Brain microvascular endothelial cell (primary cell): ENCODE measurements around the gene ATP1B4.
"Not testable (repeated sequence)": the region's sequence is repeated elsewhere in the genome, so short reads cannot be mapped to it uniquely, and the experiment has no call there.

Experiments
- DNase-seq: peaks from one replicate; pipeline ENCODE4 v3.0.0-alpha.2; 2020
- H3K27ac ChIP-seq: fragments of 250-450 bp; sonication (Bioruptor Pico); 2 replicates; pipeline ENCODE4 v1.5.1; 2020; ENCODE audit warnings: mild to moderate bottlenecking, moderate library complexity
- H3K27me3 ChIP-seq: fragments of 250-450 bp; sonication (Bioruptor Pico); replicated peaks from 2 replicates; pipeline ENCODE4 v1.5.1; 2020; ENCODE audit warnings: mild to moderate bottlenecking
- H3K36me3 ChIP-seq: fragments of 250-450 bp; sonication (Bioruptor Pico); replicated peaks from 2 replicates; pipeline ENCODE4 v1.5.1; 2020; ENCODE audit warnings: mild to moderate bottlenecking
- H3K4me3 ChIP-seq: 2 replicates; pipeline ENCODE4 v1.5.1; 2011; ENCODE audit warnings: low read depth, mild to moderate bottlenecking, control low read depth, low read length, moderate library complexity
- in situ Hi-C: cut with HindIII; loops from 2 replicates; pipeline ENCODE4 v1.10.0; 2017; ENCODE audit warnings: low sequenced_read_pairs, low pct_ligation_motif_present
- TF ChIP-seq, protein P1 (sequence below): IDR thresholded peaks from 2 replicates; pipeline ENCODE4 v1.5.1; 2011; ENCODE audit warnings: low read depth, mild to moderate bottlenecking, moderate library complexity, low read length, control low read depth, inconsistent platforms; ENCODE audit errors: missing control alignments

The ATP1B4 gene

DNA sequence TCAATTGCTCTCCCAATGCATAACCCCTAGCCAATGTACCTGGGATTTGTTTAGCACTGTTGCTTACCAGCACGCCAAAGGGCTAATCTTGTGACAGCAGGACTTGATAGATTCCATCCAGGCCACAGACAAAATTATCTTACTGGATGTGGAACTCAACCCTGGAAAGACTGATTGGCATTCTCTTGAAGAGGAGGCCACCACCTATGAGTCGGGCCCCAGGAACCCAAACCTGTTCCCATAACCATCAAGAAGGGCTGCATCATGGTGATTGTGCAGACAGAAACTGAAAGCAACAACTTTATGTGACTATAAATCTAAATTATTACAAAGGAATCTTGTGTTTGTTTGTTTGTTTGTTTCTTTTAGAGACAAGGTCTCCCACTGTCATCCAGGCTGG is 30.8 kb upstream of the ATP1B4 start:
- in situ Hi-C loops: no loop called here
- Histone ChIP-seq H3K27me3 (no peaks in the 10 kb centered on the region), H3K27ac (no peak overlapping the region), H3K36me3 (no peaks in the 10 kb centered on the region), H3K4me3 (no peak overlapping the region)
- no peak for DNase-seq
- TF ChIP-seq, protein P1, sequence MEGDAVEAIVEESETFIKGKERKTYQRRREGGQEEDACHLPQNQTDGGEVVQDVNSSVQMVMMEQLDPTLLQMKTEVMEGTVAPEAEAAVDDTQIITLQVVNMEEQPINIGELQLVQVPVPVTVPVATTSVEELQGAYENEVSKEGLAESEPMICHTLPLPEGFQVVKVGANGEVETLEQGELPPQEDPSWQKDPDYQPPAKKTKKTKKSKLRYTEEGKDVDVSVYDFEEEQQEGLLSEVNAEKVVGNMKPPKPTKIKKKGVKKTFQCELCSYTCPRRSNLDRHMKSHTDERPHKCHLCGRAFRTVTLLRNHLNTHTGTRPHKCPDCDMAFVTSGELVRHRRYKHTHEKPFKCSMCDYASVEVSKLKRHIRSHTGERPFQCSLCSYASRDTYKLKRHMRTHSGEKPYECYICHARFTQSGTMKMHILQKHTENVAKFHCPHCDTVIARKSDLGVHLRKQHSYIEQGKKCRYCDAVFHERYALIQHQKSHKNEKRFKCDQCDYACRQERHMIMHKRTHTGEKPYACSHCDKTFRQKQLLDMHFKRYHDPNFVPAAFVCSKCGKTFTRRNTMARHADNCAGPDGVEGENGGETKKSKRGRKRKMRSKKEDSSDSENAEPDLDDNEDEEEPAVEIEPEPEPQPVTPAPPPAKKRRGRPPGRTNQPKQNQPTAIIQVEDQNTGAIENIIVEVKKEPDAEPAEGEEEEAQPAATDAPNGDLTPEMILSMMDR: no peak

DNA sequence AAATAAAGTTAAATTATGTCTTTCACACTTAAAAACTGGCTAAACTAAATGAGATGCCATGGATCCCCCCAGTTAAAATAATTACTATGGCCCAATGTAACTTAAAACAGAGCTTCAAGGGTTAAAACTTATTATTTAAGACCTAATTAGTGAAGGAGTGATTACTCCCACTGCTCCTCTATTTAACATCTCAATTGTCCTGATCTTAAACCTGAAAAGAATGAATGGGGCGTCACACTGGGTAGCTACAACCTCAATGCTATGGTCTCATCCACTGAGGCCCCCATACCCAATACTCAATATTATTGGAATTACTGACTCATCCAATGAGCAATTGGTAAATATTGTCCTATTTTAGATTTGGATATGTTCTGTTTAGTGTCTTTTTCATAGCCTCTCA is 29.5 kb upstream of the ATP1B4 start:
- H3K27me3 ChIP-seq: no peaks in the 10 kb centered on the region
- in situ Hi-C loops: no loop called here
- no peaks in the 10 kb centered on the region for H3K36me3 ChIP-seq
- no peak overlapping the region for H3K4me3 ChIP-seq
- DNase-seq: no peak
- no peak overlapping the region for H3K27ac ChIP-seq
- TF ChIP-seq, protein P1: no peak

DNA sequence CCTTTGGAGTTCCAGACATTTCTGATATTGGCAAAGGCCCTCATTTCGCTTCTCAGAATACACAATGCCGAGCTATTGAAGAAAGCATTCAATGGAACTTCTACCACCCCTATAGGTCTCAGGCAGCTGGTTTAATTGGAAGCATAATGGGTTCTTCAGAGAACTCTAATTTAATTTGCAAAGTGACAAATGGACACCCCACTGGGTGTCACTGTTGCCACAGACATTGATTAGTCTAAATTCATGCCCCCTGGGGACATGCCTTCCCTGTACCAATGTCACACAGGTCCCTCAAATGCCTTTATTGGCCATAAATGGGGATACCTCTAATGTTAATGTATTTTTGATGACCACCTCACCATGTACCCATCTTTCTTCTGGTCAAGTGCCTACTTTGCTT is 27.7 kb upstream of the ATP1B4 start:
- TF ChIP-seq, protein P1: no peak
- H3K36me3 ChIP-seq: no peaks in the 10 kb centered on the region
- H3K27me3 ChIP-seq: no peaks in the 10 kb centered on the region
- in situ Hi-C loops: no loop called here
- no peak overlapping the region for H3K4me3 ChIP-seq
- H3K27ac ChIP-seq: no peak overlapping the region
- DNase-seq: no peak

DNA sequence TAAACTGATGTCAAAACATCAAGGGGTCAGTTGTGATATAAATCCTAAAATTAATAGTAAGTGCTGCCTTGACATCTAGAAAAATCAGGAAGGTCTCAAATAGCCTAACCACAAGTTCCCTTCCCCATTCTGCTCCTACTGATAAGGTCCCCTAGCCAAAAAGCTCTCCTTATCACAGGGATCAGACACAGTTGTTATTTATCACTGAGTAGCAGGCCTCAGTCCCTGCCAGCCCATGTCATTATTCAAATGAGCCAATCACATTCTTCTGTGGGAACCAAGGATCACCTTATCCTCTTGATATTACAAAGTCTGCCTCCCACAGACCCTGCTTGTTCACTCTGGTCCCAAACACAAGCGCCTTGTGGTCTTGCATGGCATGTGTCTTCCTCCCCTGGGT is 27.3 kb upstream of the ATP1B4 start:
- H3K4me3 ChIP-seq: no peak overlapping the region
- TF ChIP-seq, protein P1: no peak
- H3K27ac ChIP-seq: no peak overlapping the region
- in situ Hi-C loops: no loop called here
- DNase-seq: no peak
- no peaks in the 10 kb centered on the region for H3K27me3 ChIP-seq
- H3K36me3 ChIP-seq: no peaks in the 10 kb centered on the region

DNA sequence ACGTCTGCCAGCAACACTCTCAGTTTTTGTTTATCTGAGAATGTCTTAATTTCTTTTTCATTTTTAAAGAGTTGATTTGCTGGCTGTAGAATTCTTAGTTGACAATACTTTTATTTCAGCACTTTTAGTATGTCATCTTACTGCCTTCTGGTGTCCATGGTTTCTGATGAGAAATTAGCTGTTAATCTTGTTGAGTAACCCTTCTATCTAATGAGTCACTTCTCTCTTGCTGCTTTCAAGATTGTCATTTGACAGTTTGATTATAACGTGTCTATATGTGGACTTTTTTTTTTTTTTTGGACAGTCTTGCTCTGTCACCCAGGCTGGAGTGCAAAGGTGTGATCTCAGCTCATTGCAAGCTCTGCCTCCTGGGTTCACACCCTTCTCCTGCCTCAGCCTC is 26.6 kb upstream of the ATP1B4 start:
- DNase-seq: no peak
- in situ Hi-C loops: no loop called here

DNA sequence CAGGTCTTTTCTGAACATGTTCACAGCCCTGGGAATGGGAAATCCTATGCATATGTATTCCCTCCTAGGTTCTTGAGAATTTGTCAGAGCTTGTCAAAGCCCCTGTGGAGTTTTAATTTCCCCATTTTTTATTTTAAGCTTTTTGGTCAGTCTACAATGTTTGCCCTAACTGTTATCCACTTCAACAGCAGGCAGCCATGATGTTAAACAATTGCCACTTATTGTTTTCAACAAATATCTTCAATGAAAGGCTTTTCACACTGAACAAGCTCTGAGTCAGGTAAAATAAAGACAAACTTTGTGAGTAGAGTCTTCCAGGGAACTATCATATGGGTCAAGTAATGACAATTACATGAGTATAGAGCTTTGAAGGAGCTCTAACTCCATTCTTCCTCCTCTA is 25.0 kb upstream of the ATP1B4 start:
- DNase-seq: no peak
- H3K27ac ChIP-seq: no peak overlapping the region
- H3K36me3 ChIP-seq: no peaks in the 10 kb centered on the region
- no peak overlapping the region for H3K4me3 ChIP-seq
- TF ChIP-seq, protein P1: no peak
- in situ Hi-C loops: no loop called here
- no peaks in the 10 kb centered on the region for H3K27me3 ChIP-seq

More for the DNA sequence above, 26.6 kb upstream of the ATP1B4 start:
- H3K27ac ChIP-seq: no peak overlapping the region
- no peaks in the 10 kb centered on the region for H3K36me3 ChIP-seq
- H3K4me3 ChIP-seq: no peak overlapping the region
- TF ChIP-seq, protein P1: no peak
- no peaks in the 10 kb centered on the region for H3K27me3 ChIP-seq

DNA sequence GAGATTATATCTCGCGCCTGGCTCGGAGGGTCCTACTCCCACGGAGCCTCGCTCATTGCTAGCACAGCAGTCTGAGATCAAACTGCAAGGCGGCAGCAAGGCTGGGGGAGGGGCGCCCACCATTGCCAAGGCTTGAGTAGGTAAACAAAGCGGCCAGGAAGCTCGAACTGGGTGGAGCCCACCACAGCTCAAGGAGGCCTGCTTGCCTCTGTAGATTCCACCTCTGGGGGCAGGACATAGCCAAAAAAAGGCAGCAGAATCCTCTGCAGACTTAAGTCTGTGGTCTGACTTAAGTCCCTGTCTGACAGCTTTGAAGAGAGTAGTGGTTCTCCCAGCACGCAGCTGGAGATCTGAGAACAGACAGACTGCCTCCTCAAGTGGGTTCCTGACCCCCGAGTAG is 17.3 kb upstream of the ATP1B4 start:
- H3K36me3 ChIP-seq, H3K4me3 ChIP-seq, H3K27me3 ChIP-seq, H3K27ac ChIP-seq, DNase-seq, in situ Hi-C loops: not testable (repeated sequence)
